ENCODE data around the gene IL1RAPL1.

Gene IL1RAPL1

GRCh38 chrX:29652484-29652883 is 1065.2 kb downstream of the IL1RAPL1 start:
- no peak for DNase-seq (ENCODE audit: low read depth)

- DNase-seq (ENCODE audit: low read depth), result no peak
Observed at GRCh38 chrX:29653721-29654120, 1066.5 kb downstream of the IL1RAPL1 start.

GRCh38 chrX:29659911-29660310 is 1072.7 kb downstream of the IL1RAPL1 start:
- DNase-seq (ENCODE audit: low read depth), result no peak

GRCh38 chrX:29661290-29661689 is 1074.0 kb downstream of the IL1RAPL1 start:
- no peak for DNase-seq (ENCODE audit: low read depth)

GRCh38 chrX:29662101-29662500 is 1074.9 kb downstream of the IL1RAPL1 start:
- no peak for DNase-seq (ENCODE audit: low read depth)

GRCh38 chrX:29662759-29663503 is 1075.7 kb downstream of the IL1RAPL1 start:
- no peak for DNase-seq (ENCODE audit: low read depth)

- no peak for DNase-seq (ENCODE audit: low read depth)
Observed at GRCh38 chrX:29665532-29665931, 1078.3 kb downstream of the IL1RAPL1 start.

GRCh38 chrX:29666366-29666765 is 1079.1 kb downstream of the IL1RAPL1 start:
- DNase-seq (ENCODE audit: low read depth), result no peak

- DNase-seq (ENCODE audit: low read depth), result no peak
Observed at GRCh38 chrX:29671421-29671820, 1084.2 kb downstream of the IL1RAPL1 start.

- no peak for DNase-seq (ENCODE audit: low read depth)
Observed at GRCh38 chrX:29687687-29688086, 1100.4 kb downstream of the IL1RAPL1 start.

GRCh38 chrX:29690061-29690460 is 1102.8 kb downstream of the IL1RAPL1 start:
- DNase-seq (ENCODE audit: low read depth), result no peak

- DNase-seq (ENCODE audit: low read depth), result no peak
Observed at GRCh38 chrX:29691044-29691443, 1103.8 kb downstream of the IL1RAPL1 start.

GRCh38 chrX:29693912-29694311 is 1106.7 kb downstream of the IL1RAPL1 start:
- DNase-seq (ENCODE audit: low read depth), result no peak

GRCh38 chrX:29699239-29699638 is 1112.0 kb downstream of the IL1RAPL1 start:
- no peak for DNase-seq (ENCODE audit: low read depth)

GRCh38 chrX:29707088-29707487 is 1119.8 kb downstream of the IL1RAPL1 start:
- no peak for DNase-seq (ENCODE audit: low read depth)

- DNase-seq (ENCODE audit: low read depth), result no peak
Observed at GRCh38 chrX:29721152-29721551, 1133.9 kb downstream of the IL1RAPL1 start.

GRCh38 chrX:29724316-29724715 is 1137.1 kb downstream of the IL1RAPL1 start:
- no peak for DNase-seq (ENCODE audit: low read depth)

- no peak for DNase-seq (ENCODE audit: low read depth)
Observed at GRCh38 chrX:29726811-29727210, 1139.6 kb downstream of the IL1RAPL1 start.

- no peak for DNase-seq (ENCODE audit: low read depth)
Observed at GRCh38 chrX:29728639-29729038, 1141.4 kb downstream of the IL1RAPL1 start.

- no peak for DNase-seq (ENCODE audit: low read depth)
Observed at GRCh38 chrX:29744966-29745365, 1157.7 kb downstream of the IL1RAPL1 start.

GRCh38 chrX:29746326-29746725 is 1159.1 kb downstream of the IL1RAPL1 start:
- DNase-seq (ENCODE audit: low read depth), result no peak

GRCh38 chrX:29762006-29762405 is 1174.8 kb downstream of the IL1RAPL1 start:
- DNase-seq (ENCODE audit: low read depth), result no peak

- DNase-seq (ENCODE audit: low read depth), result no peak
Observed at GRCh38 chrX:29775890-29776289, 1188.6 kb downstream of the IL1RAPL1 start.

GRCh38 chrX:29787656-29788055 is 1200.4 kb downstream of the IL1RAPL1 start:
- DNase-seq (ENCODE audit: low read depth), result no peak

All from CMK (cell line).